Measurements from ENCODE around the gene HCK. TPM values are rescaled to one million over a fixed set of nuclear protein-coding genes. Genes with fewer than 3 reads are reported as not detected.
A peak's percentile ranks its signal among the peaks of the same experiment; 100 is the strongest.

The HCK gene
- total RNA-seq, 1 experiment from 2014 or later: 1.3 TPM

DNA sequence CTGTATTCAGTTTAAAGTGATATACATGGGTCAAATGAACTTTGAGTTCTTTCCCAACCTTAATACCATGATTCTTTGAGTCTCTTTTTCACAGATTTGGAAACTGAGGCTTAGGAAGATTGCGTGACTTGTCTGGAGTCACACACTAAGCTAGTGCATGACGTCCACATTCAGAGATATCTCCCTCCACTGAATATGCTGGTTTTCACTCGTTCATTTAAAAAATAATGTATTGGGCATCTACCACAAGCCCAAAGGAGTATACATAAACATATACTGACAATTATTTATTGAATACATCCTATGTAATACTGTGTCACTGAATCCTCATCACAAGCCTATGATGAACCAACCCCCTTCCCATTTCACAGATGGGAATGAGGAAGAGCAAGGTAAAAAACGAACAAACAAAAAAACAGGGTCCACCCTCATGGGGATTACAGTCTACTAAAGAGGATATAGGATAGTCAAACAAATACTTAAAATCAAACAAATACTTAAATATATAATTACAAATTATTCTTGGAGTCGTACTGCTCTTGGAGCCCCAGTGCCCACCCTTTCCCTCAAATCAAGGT lies 56.9 kb downstream of the HCK start (continued):
- TF ChIP-seq, protein P1, sequence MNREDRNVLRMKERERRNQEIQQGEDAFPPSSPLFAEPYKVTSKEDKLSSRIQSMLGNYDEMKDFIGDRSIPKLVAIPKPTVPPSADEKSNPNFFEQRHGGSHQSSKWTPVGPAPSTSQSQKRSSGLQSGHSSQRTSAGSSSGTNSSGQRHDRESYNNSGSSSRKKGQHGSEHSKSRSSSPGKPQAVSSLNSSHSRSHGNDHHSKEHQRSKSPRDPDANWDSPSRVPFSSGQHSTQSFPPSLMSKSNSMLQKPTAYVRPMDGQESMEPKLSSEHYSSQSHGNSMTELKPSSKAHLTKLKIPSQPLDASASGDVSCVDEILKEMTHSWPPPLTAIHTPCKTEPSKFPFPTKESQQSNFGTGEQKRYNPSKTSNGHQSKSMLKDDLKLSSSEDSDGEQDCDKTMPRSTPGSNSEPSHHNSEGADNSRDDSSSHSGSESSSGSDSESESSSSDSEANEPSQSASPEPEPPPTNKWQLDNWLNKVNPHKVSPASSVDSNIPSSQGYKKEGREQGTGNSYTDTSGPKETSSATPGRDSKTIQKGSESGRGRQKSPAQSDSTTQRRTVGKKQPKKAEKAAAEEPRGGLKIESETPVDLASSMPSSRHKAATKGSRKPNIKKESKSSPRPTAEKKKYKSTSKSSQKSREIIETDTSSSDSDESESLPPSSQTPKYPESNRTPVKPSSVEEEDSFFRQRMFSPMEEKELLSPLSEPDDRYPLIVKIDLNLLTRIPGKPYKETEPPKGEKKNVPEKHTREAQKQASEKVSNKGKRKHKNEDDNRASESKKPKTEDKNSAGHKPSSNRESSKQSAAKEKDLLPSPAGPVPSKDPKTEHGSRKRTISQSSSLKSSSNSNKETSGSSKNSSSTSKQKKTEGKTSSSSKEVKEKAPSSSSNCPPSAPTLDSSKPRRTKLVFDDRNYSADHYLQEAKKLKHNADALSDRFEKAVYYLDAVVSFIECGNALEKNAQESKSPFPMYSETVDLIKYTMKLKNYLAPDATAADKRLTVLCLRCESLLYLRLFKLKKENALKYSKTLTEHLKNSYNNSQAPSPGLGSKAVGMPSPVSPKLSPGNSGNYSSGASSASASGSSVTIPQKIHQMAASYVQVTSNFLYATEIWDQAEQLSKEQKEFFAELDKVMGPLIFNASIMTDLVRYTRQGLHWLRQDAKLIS (CRISPR knock-in tag; IDR thresholded peaks at IDR 0.05; ENCODE audit: borderline replicate concordance): no peak
- TF ChIP-seq, protein P2, sequence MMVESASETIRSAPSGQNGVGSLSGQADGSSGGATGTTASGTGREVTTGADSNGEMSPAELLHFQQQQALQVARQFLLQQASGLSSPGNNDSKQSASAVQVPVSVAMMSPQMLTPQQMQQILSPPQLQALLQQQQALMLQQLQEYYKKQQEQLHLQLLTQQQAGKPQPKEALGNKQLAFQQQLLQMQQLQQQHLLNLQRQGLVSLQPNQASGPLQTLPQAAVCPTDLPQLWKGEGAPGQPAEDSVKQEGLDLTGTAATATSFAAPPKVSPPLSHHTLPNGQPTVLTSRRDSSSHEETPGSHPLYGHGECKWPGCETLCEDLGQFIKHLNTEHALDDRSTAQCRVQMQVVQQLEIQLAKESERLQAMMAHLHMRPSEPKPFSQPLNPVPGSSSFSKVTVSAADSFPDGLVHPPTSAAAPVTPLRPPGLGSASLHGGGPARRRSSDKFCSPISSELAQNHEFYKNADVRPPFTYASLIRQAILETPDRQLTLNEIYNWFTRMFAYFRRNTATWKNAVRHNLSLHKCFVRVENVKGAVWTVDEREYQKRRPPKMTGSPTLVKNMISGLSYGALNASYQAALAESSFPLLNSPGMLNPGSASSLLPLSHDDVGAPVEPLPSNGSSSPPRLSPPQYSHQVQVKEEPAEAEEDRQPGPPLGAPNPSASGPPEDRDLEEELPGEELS (CRISPR knock-in tag; IDR thresholded peaks at IDR 0.05): no peak
- TF ChIP-seq TCF7 (CRISPR knock-in tag; IDR thresholded peaks at IDR 0.05; ENCODE audit: low read depth): no peak
- no peak for TF ChIP-seq SOX15 (CRISPR knock-in tag; IDR thresholded peaks at IDR 0.05)
- TF ChIP-seq, protein P3, sequence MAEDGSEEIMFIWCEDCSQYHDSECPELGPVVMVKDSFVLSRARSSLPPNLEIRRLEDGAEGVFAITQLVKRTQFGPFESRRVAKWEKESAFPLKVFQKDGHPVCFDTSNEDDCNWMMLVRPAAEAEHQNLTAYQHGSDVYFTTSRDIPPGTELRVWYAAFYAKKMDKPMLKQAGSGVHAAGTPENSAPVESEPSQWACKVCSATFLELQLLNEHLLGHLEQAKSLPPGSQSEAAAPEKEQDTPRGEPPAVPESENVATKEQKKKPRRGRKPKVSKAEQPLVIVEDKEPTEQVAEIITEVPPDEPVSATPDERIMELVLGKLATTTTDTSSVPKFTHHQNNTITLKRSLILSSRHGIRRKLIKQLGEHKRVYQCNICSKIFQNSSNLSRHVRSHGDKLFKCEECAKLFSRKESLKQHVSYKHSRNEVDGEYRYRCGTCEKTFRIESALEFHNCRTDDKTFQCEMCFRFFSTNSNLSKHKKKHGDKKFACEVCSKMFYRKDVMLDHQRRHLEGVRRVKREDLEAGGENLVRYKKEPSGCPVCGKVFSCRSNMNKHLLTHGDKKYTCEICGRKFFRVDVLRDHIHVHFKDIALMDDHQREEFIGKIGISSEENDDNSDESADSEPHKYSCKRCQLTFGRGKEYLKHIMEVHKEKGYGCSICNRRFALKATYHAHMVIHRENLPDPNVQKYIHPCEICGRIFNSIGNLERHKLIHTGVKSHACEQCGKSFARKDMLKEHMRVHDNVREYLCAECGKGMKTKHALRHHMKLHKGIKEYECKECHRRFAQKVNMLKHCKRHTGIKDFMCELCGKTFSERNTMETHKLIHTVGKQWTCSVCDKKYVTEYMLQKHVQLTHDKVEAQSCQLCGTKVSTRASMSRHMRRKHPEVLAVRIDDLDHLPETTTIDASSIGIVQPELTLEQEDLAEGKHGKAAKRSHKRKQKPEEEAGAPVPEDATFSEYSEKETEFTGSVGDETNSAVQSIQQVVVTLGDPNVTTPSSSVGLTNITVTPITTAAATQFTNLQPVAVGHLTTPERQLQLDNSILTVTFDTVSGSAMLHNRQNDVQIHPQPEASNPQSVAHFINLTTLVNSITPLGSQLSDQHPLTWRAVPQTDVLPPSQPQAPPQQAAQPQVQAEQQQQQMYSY (CRISPR knock-in tag; IDR thresholded peaks at IDR 0.05): no peak

DNA sequence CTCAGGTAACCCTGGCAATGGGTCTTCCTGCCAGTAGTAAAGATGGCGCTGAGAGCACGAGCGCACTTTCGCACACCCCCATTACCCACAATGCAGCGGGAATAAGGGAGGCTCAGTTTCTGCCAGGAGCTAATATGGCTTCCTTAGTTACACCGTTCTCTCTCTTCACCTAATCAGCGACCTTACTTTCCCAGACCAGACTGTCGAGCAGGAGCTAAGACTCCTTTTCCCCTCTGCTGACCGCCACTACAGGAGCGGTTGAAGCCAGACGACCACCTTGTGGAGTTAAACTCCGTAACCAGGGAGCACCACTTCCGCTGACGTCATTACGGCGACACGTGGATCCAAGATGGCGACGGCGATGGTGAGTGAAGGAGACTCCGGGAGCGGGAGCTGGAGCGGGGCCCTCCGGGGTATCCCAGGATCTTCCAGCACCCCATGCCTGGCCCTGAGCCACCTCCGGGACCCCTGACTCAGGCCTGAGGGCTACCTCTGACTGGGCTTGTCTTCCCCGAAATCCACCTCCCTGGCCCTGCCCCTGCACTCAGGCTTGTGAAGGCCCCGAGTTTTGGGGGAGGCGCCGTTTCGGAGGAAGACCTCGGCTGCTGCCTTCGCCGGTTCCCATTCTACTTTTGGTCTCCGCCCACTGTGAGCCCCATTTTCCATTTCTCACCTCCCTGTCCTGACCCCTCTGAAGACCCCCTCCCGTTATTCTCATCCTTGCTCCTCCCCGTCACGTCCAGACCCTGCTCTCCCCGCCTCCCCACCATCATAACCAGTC lies 57.5 kb downstream of the HCK start, which contains the start of gene TM9SF4:
Gene TM9SF4 (plus strand): TSS at position 323 of the 781 bp plus-strand sequence. CDS start 27 bp downstream, at position 350.
- Mint-ChIP-seq H3K36me3 (peaks cover 3% of the 10 kb centered on the region), H3K4me1 (peaks cover 7% of the 10 kb centered on the region), H3K27me3 (ENCODE audit: low read depth) (peaks cover 4% of the 10 kb centered on the region), H3K27ac (peak within 1 kb of the TSS; percentile 100), H3K9me3 (no peaks in the 10 kb centered on the region), H3K4me3 (peak within 1 kb of the TSS; percentile 96)
- peak; percentile 86 for DNase-seq (ENCODE audit: low spot score)
- POLR2A ChIA-PET: interaction anchor here (0.5 to 0.8 kb wide), 3 partner anchors 57 to 305 kb away, joined by 3 read pairs; partner anchors contain the start of gene HCK
- CTCF ChIA-PET: interaction anchor here (1.0 to 1.5 kb wide), 4 partner anchors 19 to 256 kb away, joined by 3 to 6 read pairs (median 4); partner anchors contain the start of gene PDRG1
- ATAC-seq: peak; percentile 77
- TF ChIP-seq, protein P3 (CRISPR knock-in tag; IDR thresholded peaks at IDR 0.05): no peak
- TF ChIP-seq, protein P4, sequence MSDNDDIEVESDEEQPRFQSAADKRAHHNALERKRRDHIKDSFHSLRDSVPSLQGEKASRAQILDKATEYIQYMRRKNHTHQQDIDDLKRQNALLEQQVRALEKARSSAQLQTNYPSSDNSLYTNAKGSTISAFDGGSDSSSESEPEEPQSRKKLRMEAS (CRISPR knock-in tag; IDR thresholded peaks at IDR 0.05): peak; percentile 79
- TF ChIP-seq ZNF232 (CRISPR knock-in tag; IDR thresholded peaks at IDR 0.05): 0 out of 2 replicates have a peak, but pooled peaks have one; percentile 63
- TF ChIP-seq, protein P2 (CRISPR knock-in tag; IDR thresholded peaks at IDR 0.05): peak; percentile 50; the same call in 1 of the 2 replicates
- peak; percentile 45; the same call in 1 of the 2 replicates for TF ChIP-seq KAT7 (CRISPR knock-in tag; IDR thresholded peaks at IDR 0.05; ENCODE audit: borderline replicate concordance)
- TF ChIP-seq NFYB (CRISPR knock-in tag; conservative IDR thresholded peaks at IDR 0.05; ENCODE audit: low read depth): no peak
- TF ChIP-seq, protein P5, sequence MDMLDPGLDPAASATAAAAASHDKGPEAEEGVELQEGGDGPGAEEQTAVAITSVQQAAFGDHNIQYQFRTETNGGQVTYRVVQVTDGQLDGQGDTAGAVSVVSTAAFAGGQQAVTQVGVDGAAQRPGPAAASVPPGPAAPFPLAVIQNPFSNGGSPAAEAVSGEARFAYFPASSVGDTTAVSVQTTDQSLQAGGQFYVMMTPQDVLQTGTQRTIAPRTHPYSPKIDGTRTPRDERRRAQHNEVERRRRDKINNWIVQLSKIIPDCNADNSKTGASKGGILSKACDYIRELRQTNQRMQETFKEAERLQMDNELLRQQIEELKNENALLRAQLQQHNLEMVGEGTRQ (CRISPR knock-in tag; IDR thresholded peaks at IDR 0.05): peak; percentile 85
- no peak for TF ChIP-seq ZBTB21 (CRISPR knock-in tag; IDR thresholded peaks at IDR 0.05; ENCODE audit: borderline replicate concordance)
- TF ChIP-seq CREM (CRISPR knock-in tag; IDR thresholded peaks at IDR 0.05): peak; percentile 96
- no peak for TF ChIP-seq ELF4 (CRISPR knock-in tag; IDR thresholded peaks at IDR 0.05; ENCODE audit: low read depth)
- peak; percentile 80; the same call in 1 of the 2 replicates for TF ChIP-seq FOXK1 (CRISPR knock-in tag; IDR thresholded peaks at IDR 0.05)

All from WTC11 (cell line).